GM18868 (cell line): ENCODE results near the gene CENPP.
"Not testable (repeated sequence)": the region's sequence is repeated elsewhere in the genome, so short reads cannot be mapped to it uniquely, and the experiment has no call there.

Experiments
- ATAC-seq: cut with Tn5 transposase; IDR thresholded peaks from one replicate; pipeline ENCODE4 v1.9.1; 2021; ENCODE audit warnings: mild to moderate bottlenecking, moderate library complexity; ENCODE audit not compliant: unreplicated experiment

Gene CENPP

DNA sequence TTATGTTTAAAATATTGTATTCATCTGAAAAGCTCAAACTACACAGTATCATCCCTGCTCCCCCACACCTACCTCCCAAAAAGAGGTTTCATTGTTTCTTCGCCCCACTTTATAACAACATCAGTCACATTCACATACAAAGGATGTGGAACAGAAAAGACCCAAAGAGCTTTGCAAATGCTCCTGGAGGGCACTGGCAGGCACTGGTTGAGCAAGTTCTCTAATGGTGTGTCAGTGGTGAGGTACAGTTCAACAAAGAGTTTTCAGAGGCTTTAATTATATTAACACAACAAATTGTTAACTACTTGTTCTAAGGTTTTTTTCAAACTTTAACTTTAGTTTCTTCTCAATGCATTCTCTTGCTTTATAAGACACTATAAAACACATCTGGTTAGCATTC lies 264.2 kb downstream of the CENPP start:
- no peak for ATAC-seq

DNA sequence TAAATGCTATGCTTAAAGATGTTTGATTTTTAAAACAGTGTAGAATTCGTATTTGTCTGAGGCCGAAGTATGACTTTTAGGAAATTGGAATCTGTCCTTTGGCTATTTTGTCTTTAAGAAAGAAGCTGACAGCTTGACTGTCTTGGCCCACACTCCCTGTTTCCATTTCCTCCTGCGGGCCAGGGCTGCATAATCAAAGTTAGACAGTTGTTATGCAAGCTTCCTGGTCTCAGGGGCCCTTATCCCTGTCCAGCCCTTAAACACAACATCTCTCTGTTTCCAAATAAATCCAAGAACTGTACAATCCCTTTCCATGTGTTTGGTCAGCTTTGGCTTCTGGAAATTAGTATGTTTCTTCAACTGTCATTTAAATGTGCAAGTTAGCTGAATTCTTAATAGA lies 264.6 kb downstream of the CENPP start:
- ATAC-seq, result no peak

DNA sequence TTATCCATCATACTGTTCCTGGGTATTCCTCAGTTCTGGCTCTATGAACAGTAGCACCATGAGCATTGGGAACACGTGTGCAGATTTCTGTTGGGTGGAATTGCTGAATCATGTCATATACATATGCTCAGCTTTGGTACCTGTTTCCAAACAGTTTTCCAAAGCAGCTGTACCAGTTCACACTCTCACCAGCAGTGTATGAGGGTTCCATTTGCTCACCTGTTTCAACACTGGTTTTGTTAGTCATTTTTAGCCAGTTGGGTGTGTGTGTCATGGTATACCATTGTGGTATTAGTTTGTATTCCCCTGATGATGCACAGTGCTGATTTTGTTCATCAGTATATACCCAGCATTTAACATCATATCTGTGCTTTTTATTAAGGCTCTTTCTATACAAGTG lies 266.8 kb downstream of the CENPP start:
- no peak for ATAC-seq

DNA sequence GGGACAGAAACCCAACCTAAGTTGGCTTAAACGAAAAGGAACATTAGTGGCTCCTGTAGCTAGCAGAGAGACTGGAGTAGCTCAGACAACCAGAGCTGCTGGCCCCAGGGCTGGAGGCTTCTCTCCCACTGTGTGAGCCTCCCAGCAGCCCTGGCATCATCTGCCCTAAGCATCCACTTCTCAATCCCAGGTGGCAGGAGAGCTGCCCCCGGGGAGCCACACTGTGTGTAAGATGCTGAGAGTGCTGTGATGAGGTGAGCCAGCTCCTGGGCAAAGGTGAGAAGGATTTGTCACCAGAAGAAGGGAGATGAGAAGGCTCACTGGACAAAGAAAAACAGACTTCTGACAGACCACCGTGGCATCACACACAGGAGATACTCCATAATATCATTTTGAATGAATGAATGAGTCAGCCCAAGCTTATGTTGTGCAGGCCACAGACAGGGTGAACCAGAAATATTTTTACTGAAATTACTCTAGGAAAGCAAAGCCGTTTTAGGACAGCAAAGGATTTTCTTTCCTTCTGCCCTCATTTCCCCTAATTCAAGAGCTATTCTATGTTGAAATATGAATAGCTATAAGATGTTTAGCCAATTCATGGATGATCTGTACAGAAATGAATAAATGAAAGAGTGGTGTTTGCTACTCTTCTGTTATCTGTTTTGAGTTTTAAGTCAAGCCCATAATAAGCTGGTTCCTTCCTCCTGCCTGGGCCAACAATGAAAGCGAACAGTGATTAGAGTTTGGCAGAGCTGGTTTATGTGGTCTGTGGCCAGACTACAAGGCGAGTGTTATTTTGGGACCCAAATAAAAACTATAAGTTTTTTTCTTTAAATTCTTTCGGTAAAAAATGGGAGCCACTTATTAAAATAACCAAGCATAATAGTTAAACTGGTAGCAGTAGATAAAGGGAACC lies 267.5 kb downstream of the CENPP start:
- ATAC-seq, result no peak

DNA sequence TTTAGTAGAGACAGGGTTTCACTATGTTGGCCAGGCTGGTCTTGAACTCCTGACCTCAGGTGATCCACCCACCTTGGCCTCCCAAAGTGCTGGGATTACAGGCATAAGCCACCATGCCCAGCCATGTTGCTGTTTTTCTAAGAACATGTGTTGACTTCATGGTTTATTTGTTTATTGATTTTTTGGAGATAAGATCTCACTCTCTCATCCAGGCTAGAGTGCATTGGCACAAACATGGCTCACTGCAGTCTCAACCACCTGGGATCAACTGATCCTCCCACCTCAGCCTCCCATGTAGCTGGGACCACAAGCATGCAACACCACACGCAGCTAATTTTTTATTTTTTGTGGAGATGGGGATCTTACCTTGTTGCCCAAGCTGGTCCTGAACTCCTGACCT lies 269.3 kb downstream of the CENPP start:
- not testable (repeated sequence) for ATAC-seq

DNA sequence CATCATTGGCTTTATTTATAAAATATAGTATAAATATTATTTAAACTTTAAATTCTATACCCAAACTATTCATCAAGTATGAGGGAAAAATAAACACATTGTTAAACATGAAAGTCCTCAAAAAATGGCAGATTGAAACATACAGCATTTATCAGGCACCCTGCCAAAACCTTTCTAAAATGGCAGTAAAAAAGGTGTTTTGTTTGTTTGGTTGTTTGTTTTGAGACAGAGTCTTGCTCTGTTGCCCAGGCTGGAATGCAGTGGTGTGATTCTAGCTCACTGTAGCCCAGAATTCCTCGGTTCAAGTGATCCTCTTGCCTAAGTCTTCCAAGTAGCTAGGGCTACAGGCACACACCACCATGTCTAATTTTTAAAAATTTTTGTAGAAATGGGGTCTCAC lies 270.2 kb downstream of the CENPP start:
- ATAC-seq, result no peak

DNA sequence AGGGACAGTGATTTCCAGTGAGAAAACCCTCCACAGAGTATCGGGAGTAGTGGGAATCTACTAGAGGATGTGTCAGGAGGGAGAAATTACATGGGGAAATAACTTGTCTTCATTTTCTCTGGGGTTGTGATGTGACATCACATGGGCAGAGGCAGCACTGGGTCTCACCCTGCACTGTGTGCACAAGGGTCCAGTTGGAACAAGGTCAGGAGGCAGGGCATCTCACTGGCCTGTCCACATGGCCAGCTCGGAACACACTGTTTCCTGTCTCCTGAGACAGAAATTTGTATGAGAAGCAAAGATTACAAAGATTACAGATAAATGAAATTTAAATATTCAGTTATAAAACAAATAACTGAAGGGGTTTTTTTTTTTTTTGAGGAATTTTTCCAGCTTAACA lies 272.6 kb downstream of the CENPP start:
- no peak for ATAC-seq

DNA sequence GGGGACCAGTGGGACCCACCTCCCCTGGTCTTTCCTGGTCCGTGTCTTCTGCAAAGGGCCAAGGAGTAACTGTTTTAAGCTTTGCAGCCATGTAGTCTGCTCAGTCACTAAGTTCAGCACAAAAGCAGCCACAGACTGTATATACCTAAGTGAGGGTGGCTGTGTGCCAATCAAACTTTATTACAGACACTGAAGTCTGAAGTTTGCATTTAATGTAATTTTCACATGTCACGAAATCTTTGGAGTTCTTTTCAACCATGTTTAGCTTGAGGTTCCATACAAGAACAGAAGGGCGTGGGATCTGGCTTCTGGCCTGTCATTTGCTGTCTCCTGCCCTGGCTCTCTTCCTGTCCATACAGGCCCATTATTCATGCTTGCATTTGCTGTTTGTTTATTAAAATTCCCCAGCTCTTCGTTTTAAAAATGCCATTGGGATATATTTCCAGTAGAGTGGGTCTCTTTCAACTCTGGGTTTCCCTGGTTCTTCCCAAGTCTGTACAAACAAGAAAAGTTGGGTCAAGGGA lies 274.2 kb downstream of the CENPP start:
- ATAC-seq, result no peak

DNA sequence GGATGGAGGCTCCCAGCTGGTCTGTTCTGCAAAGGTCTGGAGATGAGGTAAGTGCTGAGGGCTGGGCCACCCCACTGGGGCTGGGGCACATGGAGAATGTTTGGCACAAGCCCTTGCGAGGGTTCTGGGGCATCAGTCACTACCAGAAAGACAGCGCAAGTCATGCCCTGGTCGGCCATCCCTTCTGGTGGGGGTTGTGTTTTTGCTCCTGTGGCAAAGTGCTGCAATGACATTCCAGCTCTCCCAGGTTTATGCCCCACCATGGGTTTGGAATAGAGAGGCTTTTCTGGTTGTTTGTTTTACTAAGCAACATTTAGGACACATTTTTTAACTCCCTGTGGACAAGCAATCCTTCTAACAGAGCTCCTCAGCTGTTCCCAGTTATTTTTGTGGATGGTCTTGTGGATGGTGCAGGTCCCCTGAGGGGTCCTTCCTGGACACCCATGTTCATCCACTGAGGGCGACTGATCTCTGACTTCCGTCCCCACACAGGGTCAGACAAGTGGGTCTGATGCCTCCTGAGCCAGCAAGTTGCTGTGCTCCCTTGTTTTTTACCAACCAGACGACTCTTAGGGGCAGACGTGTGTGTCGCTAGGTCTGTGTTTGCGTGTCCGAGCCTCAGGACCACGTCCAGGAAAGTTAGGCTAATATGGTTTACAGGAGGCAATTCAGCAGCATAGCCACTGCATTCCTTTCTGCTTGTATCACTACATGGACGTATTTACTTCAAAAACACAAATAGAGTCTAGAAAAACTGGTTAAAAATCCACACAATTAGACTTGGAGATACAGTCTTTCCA lies 274.9 kb downstream of the CENPP start:
- no peak for ATAC-seq

DNA sequence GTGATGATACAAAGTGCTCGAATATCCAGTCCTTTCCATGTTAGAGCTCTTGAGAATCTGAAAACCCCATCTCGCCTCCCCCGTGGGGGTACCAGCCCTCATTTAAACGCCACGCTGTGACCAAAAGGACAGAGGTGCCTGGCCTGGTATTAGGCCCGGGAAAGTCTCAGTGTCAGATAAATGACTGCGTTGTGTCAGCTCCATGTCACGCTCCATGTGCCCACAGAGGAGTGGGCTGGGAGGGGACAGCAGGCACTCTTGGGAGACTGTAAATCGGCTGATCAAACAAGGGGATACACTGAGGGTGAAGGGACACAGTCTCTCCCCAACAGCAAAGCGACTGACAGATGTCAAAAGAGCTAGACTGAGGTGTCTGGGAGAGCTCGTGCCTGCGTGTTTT lies 275.7 kb downstream of the CENPP start:
- no peak for ATAC-seq

DNA sequence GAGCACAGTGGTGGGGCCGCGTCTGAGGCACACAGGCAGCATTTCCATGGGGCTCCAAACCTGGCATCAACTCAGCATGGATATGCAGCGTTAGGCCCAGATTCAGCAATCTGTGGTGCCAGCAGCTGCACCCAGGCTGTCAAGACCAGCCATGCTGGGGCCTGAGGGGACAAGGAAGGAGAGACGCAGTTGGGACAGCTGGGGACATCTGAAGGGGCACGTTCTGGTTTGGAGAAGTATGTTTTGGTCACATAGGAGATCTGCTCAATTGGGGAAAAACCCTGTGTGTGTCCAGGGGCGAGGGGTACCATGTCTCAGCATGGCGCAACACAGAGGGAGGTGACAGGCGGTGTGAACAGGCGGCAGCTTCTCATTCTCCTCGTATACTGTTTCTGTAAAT lies 276.7 kb downstream of the CENPP start:
- ATAC-seq, result no peak

DNA sequence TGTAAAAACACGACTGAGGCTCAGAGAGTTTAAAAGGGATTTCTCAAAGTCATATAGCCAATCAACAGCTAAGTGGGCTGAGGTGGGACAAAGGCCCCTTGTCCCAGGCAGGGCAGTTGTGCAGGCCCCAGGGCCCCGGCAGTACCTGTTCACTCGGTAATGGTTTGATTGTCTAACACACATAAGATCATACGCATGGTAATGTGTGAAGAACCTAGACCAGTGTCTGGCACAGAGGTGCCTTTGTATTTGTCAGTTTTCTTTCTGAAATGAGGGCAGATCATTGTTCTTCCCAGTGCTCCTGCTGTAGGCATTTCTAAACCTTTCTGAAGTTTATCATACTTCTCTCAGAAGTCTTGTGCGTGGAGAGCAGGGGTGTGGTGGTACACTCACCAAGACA lies 277.3 kb downstream of the CENPP start:
- ATAC-seq, result no peak

DNA sequence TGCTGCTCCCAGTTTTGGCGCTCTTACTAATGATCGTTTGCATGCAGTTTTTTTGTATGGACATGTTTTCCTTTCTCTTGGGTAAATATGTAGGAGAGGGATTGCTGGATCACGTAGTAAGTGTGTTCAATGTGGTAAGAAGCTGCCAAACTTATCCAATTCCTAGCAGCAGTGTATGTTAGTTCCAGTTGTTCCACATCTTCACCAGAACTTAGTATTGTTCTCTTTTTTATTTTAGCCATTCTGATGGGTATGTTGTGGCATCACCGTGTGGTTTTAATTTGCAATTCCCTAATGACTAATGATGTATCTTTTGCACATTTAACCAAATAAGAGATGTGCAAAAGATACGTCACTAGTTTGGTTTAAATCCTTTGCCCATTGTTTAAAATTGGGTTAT lies 278.2 kb downstream of the CENPP start:
- ATAC-seq, result no peak

DNA sequence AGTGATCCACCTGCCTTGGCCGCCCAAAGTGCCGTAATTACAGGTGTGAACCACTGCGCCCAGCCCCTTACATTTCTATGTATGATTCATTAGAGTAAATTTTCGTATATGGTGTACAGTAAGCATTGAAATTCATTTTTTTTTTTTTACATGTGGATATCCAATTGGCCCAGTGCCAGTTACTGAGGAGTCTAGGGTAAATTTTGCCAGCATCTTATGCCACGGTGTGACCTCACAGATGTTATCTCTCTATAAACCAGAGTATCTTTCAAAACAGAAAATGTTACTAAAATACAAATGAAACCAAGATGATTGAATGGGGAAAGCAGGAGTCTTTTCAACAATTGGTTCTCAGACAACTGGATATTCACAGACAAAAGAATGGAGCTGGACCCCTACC lies 279.5 kb downstream of the CENPP start:
- no peak for ATAC-seq

DNA sequence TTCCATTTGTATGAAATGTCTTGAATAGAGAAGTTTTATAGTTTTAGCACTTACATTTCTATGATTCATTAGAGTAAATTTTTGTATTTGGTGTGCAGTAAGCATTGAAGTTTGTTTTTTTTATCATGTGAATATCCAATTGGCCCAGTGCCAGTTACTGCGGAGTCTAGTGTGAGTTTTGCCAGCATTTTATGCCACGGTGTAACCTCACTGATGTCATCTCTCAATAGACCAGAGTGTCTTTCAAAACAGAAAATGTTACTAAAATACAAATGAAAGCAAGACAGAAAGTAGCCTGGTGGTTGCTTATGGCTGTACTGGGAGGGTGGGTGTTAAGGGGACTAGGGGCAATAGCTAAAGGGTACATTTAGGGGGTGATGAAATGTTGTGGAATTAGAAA lies 281.3 kb downstream of the CENPP start:
- ATAC-seq, result no peak

DNA sequence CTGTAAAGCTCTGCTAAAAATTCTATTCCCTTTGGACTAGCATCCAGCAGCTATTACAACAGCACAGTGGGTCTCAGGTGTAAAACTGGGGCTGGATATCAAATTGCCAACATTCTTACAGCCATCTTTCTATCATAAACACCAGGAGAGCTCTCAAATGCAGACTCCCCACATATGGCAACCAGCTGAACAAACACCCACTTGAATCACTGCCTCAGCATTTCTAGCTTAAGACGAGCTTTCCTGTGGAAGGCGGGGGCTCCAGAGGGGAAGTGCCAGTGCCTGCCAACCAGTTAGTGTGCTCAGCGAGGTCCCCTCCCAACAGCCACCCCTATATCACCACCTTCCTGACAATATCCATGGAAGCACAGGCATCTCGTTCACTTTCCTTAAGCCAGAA lies 282.0 kb downstream of the CENPP start:
- ATAC-seq, result no peak

DNA sequence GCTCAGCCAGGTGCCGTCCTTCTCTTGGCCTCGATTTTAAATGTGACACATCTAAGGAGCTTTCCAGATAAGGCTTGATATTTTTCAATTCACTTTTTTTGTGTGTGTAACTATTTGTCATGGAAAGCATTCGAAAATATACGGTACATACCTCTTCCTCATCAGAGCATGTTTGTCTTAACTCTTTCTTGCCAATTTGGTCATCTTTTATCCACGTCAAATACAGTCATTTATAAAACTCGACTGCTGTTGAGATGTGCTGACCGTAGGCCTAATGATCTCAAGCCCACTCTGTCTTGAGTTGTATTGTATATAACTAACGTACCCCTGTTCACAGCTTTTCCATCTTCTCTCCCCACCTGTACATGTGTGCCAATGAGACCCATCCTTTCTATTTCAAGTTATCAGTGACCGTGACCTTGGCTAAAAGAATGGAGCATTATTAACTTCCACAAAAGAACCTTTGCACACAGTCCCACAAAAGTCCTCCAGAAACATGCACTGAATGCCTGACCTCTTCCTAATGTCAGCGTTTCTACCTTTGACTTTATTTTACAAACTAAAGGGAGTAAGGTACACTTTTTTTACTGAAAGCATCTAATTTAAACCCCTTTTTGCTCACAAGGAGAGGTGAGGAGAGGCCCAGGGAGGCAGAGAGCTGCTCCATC lies 282.6 kb downstream of the CENPP start:
- ATAC-seq, result no peak

DNA sequence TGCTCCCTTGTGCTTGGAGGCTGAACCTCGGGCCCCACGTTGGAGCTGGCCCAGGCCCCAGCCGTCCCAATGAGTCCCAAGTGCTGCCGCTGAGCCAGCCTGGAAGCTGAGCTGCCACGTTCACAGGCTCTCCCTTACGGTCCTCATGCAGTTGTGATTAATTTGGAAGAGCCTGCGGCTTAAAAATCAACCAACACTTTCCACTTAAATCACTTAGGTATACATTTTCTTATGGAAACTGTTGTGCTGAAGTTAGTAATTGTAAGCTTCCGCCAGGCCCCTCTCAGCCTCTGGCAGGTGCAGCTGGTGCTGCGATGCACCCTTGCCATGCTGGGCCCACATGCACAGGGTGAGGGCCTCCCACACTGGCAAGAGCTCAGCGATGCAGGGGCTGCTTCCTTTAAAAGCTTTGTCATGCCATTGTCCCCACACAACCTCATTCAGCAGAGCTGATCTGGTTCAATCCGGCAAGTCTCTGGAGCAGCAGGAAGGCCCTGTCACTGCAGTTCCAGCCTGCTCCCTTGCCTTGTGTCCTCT lies 283.2 kb downstream of the CENPP start:
- no peak for ATAC-seq

DNA sequence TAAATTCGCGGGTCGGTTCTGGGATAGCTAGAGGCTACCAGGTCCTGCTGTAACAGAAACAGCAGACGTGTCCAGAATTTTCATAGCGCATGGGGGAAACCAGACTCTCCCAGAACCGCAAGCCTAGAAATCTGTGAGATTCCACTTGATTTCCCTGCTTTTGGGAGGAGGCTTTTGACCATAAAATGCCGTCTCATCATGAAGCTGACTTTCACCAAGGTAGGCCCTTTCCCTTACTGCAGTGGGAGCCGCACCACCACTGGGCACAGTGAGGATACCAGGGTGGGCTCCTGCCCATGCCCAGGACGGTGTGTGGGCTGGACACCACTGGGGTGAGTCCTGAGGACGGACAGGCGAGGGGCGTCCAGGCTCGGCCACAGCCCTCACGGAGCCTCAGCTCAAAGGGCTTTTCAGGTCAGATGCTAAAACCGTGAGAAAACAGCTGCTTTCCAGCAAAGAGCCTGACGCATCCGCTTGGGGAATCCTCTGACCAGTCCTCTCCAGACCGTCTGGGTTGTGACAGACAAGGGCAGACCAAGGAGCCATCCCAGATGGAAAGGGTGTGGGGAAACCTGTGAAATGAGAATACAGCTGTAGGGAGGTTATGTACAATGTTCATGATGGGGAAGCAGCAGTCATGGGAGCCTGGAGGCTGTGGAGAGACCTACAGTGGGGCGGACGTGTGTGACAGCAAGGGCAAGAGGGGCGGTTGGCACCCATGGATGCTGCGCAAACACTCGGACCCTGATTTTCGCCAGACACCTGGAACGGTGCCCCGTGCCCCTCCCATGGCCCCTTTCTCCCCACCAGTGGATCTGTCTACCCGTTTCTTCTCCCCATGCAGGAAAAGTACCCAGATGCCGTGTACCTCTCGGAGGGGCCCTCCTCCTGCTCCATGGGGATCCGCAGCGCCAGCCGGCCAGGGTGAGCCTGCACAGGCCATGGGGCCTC lies 285.0 kb downstream of the CENPP start:
- no peak for ATAC-seq
